WI38 (cell line): ENCODE measurements around the gene HMCN1.

ENCODE experiments used
- H3K4me3 ChIP-seq: 2 replicates; pipeline ENCODE4 v1.5.1; 2011; ENCODE audit warnings: low read depth, mild to moderate bottlenecking, control low read depth, low read length
- TF ChIP-seq, protein P1 (sequence below): IDR thresholded peaks from 2 replicates; pipeline ENCODE4 v1.5.1; 2012; ENCODE audit warnings: low read depth, mild to moderate bottlenecking, control low read depth, low read length

HMCN1 gene

DNA sequence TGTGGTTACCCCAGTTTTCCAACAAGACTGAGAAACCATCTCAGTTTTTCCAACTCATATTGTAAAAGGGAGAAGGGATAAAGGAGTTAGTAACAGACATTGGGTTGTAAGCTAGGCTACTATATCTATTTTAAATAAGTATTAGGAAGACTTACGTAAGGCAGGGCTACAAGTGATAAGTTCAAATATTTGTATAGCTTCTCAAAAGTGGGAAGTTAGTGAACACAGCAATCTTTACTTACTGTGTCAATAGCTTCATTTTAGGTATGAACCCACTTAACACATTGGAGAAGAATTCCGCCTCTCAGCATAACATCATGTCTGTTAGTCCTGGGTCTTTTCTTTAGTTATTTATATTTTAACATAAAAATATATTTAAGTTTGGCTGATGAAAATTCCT lies 320.7 kb downstream of the HMCN1 start:
- H3K4me3 ChIP-seq, result no peak overlapping the region
- TF ChIP-seq, protein P1, sequence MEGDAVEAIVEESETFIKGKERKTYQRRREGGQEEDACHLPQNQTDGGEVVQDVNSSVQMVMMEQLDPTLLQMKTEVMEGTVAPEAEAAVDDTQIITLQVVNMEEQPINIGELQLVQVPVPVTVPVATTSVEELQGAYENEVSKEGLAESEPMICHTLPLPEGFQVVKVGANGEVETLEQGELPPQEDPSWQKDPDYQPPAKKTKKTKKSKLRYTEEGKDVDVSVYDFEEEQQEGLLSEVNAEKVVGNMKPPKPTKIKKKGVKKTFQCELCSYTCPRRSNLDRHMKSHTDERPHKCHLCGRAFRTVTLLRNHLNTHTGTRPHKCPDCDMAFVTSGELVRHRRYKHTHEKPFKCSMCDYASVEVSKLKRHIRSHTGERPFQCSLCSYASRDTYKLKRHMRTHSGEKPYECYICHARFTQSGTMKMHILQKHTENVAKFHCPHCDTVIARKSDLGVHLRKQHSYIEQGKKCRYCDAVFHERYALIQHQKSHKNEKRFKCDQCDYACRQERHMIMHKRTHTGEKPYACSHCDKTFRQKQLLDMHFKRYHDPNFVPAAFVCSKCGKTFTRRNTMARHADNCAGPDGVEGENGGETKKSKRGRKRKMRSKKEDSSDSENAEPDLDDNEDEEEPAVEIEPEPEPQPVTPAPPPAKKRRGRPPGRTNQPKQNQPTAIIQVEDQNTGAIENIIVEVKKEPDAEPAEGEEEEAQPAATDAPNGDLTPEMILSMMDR, result no peak

DNA sequence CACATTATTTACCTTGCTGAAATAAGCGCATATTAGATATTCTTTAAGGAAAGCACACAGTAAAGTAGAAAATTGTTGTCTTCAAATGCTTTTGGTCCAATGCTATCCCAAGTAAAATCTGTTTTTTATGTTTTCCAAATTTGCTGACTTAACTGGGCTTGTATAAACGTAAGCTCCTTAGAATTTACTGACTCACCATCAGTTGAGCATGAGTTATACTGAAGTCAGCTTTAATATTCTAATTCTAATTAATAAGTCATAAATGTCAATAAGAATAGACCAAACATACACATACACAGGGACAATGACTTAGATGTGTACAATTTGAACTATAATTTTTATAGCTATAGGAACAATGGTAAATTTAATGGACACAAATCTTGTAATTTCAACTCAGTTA lies 321.7 kb downstream of the HMCN1 start:
- TF ChIP-seq, protein P1, result no peak
- H3K4me3 ChIP-seq, result no peak overlapping the region

DNA sequence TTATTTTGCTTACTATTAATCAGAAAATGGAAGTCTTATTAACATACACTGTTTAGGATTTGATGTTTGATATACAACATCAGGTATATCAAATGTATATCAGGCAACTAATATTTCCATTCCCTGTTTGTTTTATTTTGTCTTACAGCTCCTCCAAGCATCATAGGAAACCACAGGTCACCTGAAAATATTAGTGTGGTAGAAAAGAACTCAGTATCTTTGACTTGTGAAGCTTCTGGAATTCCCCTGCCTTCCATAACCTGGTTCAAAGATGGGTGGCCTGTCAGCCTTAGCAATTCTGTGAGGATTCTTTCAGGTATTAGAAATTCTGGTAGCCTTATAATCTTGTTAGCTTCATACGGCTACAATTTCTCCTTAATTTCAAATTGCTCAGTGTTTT lies 322.9 kb downstream of the HMCN1 start:
- H3K4me3 ChIP-seq, result no peak overlapping the region
- TF ChIP-seq, protein P1, result no peak

DNA sequence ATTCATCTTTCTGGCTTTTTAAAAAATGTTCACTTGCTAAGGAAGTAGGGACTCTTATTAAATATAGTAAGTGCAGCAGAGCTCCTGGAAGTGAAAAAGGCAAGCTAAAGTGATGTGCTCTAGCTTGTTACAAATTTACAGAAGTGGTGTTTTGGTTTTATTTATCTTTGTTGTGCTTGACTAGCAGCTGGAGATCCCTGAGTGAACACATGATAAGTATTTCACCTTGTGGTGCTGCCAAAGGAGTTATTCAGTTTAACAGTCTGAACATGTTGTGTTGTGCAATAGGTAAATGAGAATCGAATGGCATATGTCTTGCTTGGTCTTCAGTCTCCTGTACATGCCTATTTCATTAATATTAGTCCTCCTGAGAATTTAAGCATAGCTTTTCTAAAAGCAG lies 325.1 kb downstream of the HMCN1 start:
- TF ChIP-seq, protein P1, result no peak
- no peak overlapping the region for H3K4me3 ChIP-seq

DNA sequence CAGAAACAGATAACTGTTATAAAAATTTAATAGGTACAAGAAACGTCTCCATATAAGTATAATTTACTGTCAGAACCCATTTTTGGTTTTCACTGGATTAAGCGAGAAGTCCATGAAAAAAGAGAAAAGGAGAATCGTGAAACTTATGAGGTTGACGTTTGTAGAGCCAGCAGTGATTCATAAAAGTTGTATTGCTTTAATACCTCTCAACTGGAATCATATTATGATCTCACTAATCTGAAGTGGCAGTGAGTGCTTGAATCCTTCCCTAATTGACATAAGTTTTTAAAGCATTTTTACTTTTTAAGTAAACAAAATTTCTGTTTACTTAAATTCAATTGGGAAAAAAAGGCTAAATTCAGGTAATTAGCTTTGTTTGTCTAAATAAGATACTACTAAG lies 325.6 kb downstream of the HMCN1 start:
- TF ChIP-seq, protein P1, result no peak
- H3K4me3 ChIP-seq, result no peak overlapping the region

DNA sequence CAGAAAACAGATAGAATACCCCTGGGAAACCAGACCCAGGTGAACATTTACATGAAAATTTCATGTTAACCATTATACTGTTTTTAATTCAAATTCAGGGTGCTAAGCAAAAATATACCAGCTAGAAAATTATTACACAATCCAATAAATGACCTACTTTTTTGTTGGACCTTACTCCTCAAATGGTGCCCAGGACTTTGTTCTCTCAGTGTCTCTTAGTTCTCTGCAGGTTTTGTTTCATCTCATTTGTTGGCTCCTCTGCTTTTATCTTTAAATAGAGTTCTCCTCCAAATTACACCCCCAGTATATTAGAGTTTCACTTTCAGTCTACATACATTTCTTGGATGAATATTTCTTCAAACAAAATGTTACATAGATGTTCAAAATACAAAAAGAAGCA lies 326.0 kb downstream of the HMCN1 start:
- TF ChIP-seq, protein P1, result no peak

DNA sequence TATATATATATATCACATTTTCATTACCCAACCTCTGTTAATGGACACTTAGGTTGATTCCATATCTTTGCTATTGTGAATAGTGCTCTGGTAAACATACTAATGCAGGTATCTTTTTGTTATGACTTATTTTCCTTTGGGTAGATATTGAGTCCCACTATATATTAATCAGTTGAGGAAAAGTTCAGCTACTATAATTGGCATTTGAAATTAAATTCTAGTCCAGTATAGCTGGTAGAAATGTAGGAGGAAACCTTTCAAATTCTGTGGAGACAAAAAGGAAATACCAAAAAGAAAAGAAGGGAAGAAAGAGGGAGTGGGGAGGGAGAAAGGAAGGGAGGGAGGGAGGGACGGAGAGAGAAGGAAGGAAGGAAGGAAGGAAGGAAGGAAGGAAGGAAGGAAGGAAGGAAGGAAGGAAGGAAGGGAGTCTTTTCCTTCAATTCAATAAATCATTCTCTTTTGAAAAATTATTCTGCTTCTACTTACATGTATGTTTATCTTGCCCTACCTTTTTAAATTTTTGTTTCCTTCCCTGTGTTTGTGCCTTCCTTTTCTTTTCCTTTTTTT lies 329.0 kb downstream of the HMCN1 start:
- TF ChIP-seq, protein P1, result no peak
- no peak overlapping the region for H3K4me3 ChIP-seq

More for the DNA sequence above, 326.0 kb downstream of the HMCN1 start:
- no peak overlapping the region for H3K4me3 ChIP-seq
